RWPE2 (cell line): Measurements from ENCODE around the gene SLC26A1.

Experiments
- ATAC-seq: fragments of 200-7000 bp; cut with Tn5 transposase; 3 replicates; pipeline ENCODE4 v1.9.1; 2021; ENCODE audit warnings: low read depth
- DNase-seq: peaks from one replicate; pipeline ENCODE4 v3.0.0-alpha.2; 2020; ENCODE audit warnings: low spot score
- H3K27ac ChIP-seq: fragments of 450-650 bp; 2 replicates; pipeline ENCODE4 v1.5.1; 2017; ENCODE audit warnings: mild to moderate bottlenecking; ENCODE audit not compliant: poor library complexity, severe bottlenecking
- H3K27me3 ChIP-seq: fragments of 250-450 bp; sonication (Bioruptor Pico); 2 replicates; pipeline ENCODE4 v1.5.1; 2021; ENCODE audit warnings: mild to moderate bottlenecking, moderate library complexity; ENCODE audit not compliant: insufficient read depth, poor library complexity, severe bottlenecking
- H3K36me3 ChIP-seq: fragments of 250-450 bp; sonication (Bioruptor Pico); 2 replicates; pipeline ENCODE4 v1.5.1; 2020; ENCODE audit warnings: low read depth, mild to moderate bottlenecking, moderate library complexity
- H3K4me1 ChIP-seq: fragments of 250-450 bp; sonication (Bioruptor Pico); 2 replicates; pipeline ENCODE4 v1.5.1; 2021; ENCODE audit warnings: mild to moderate bottlenecking, moderate library complexity; ENCODE audit not compliant: insufficient read depth, poor library complexity, severe bottlenecking
- H3K4me3 ChIP-seq: fragments of 250-450 bp; sonication (Bioruptor Pico); 2 replicates; pipeline ENCODE4 v1.5.1; 2021; ENCODE audit warnings: mild to moderate bottlenecking, moderate library complexity; ENCODE audit not compliant: severe bottlenecking
- H3K9me3 ChIP-seq: fragments of 250-450 bp; sonication (Bioruptor Pico); 2 replicates; pipeline ENCODE4 v1.5.1; 2021; ENCODE audit warnings: mild to moderate bottlenecking, moderate library complexity; ENCODE audit not compliant: severe bottlenecking
- CTCF ChIP-seq: fragments of 450-650 bp; IDR thresholded peaks from one replicate; pipeline ENCODE4 v1.5.1; 2017; ENCODE audit warnings: mild to moderate bottlenecking, moderate library complexity; ENCODE audit not compliant: poor library complexity, severe bottlenecking

SLC26A1 gene

DNA sequence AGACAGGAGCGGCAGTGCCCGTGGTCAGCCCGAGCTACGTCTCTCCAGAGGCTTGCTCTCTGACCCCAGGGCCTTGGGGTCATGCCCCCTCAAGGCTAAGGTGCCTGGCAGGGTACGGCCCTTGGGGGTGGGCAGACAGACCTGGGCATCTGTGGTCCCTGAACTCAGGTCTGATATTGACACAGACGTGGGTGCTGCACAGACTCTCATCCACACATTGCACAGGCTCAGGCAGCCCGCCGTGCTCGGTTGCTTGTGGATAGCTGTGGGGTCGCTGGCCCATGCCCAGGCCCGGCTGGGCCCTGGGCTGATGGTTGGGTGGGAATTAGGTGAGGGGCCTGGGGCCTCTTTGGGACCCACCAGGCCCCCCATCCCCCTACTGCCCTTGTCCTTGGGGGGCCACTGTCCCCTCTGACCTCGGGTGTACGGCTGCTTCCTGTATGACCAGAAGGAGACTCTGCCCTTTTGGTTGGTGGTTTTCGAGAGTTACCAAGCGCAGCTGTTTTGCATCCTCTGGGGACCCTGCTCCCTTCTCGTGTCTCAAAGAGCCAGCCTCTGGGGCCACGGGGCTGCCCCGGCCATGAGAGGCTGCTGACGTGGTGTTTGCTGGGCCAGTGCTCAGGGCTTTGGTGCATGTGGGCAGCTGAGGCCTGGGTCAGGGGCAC, 28.3 kb upstream of the SLC26A1 start:
- Histone ChIP-seq H3K4me1 (no peaks in the 10 kb centered on the region), H3K27me3 (no peaks in the 10 kb centered on the region), H3K27ac (no peak overlapping the region), H3K9me3 (no peaks in the 10 kb centered on the region), H3K4me3 (no peak overlapping the region), H3K36me3 (0 out of 2 replicates have a peak, but pooled peaks cover 4% of the 10 kb centered on the region)
- TF ChIP-seq CTCF = no peak
- ATAC-seq (no peak), DNase-seq (no peak)

- ATAC-seq (no peak), DNase-seq (no peak)
- TF ChIP-seq CTCF = no peak
- Histone ChIP-seq H3K4me3 (no peak overlapping the region), H3K9me3 (no peaks in the 10 kb centered on the region), H3K36me3 (no peaks in the 10 kb centered on the region), H3K27me3 (no peaks in the 10 kb centered on the region), H3K27ac (no peak overlapping the region), H3K4me1 (no peaks in the 10 kb centered on the region)
Measured at GRCh38 chr4:1019729-1020470, 26.7 kb upstream of the SLC26A1 start.

GRCh38 chr4:1019320-1019719, 26.1 kb upstream of the SLC26A1 start:
- no peak for TF ChIP-seq CTCF

DNA sequence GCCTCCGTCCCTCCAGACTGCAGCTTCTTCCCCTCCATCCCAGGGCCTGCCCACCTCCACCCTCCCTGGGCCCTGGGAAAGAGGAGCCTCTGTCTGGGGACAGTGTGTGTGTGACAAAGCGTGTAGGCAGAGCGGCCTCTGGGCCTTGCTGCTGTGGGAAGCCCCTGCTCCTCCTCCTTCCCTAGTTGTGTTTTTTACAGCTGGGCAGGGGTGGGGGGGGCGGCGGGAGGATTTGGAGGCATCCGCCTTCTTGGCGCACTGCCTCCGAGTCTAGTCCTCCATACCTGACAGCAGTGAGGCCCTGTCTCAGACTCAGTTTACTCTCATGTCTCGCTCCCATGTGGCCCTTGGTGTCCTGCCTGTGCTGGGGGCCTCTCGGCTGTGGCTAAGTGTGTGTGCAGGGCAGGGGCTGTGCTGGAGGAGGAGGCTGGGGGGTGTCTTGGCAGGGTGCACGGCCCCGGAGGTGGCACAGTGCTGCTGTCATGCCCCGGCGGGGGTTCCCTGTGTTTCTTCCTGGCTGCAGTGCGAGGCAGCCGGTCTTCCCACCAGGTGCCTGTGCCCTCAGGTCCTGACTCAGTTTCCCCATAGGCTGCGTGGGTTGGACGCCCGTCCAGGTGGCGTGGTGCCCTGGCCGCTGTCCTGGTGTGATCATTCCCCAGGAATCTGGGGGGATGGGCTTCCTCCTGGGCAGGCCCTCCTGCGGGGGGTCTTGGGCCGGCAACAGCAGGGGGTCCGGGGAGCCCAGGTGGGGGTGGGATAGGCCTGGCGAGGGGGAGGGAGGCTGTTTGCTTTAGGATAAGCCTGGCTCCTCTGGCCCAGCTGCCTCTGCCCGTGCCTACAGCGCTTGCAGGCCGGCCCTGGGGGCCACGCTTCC, 25.2 kb upstream of the SLC26A1 start:
- TF ChIP-seq CTCF = no peak
- H3K9me3 ChIP-seq = no peaks in the 10 kb centered on the region
- no peak overlapping the region for H3K27ac ChIP-seq
- no peaks in the 10 kb centered on the region for H3K4me1 ChIP-seq
- no peak for DNase-seq
- H3K27me3 ChIP-seq = no peaks in the 10 kb centered on the region
- no peaks in the 10 kb centered on the region for H3K36me3 ChIP-seq
- ATAC-seq = no peak
- no peak overlapping the region for H3K4me3 ChIP-seq

More at GRCh38 chr4:1019320-1019719, 26.1 kb upstream of the SLC26A1 start:
- Histone ChIP-seq H3K9me3 (no peaks in the 10 kb centered on the region), H3K36me3 (no peaks in the 10 kb centered on the region), H3K27me3 (no peaks in the 10 kb centered on the region), H3K4me1 (no peaks in the 10 kb centered on the region), H3K4me3 (no peak overlapping the region), H3K27ac (no peak overlapping the region)
- no peak for DNase-seq
- no peak for ATAC-seq
